Measurements from ENCODE around the gene DDR1.
A peak's percentile ranks its signal among the peaks of the same experiment; 100 is the strongest.
"Not testable (repeated sequence)": the region's sequence is repeated elsewhere in the genome, so short reads cannot be mapped to it uniquely, and the experiment has no call there.

The DDR1 gene

DNA sequence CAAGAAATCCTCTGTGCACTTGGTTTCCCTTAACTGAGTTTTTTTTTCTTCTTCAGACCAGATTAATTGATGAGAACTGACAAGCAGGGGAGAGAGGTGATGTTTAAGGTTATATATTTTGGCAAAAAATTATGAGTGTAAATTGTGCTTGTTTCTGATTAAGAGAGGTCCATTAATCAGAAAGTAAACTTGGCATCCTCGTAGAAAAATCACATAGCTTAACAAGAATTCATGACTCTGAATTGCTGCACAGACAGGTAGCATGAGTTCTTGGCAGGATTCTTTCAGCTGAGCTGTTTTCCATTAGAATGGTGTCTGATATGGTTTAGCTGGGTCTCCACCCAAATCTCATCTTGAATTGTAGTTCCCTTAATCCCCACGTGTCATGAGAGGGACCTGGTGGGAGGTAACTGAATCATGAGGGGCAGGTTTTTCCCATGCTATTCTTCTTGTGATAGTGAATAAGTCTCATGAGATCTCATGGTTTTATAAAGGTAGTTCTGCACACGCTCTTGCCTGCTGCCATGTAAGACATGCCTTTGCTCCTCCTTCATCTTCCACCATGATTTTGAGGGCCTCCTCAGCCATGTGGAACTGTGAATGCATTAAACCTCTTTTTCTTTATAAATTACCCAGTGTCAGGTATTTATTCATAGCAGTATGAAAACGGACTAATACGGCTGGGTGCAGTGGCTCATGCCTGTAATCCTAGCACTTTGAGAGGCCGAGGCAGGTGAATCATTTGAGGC is 34.2 kb upstream of the DDR1 start:
- DNase-seq: no peak

GRCh38 chr6:30852459-30852858 is 31.9 kb upstream of the DDR1 start:
- in situ Hi-C loops (cut with MboI; ENCODE audit: low pct_unique_long_range_greater_than_20kb, low sequenced_read_pairs); DNase-seq: not testable (repeated sequence)

More for the DNA sequence above, 34.2 kb upstream of the DDR1 start:
- in situ Hi-C loops (cut with MboI; ENCODE audit: low pct_unique_long_range_greater_than_20kb, low sequenced_read_pairs): no loop called here

DNA sequence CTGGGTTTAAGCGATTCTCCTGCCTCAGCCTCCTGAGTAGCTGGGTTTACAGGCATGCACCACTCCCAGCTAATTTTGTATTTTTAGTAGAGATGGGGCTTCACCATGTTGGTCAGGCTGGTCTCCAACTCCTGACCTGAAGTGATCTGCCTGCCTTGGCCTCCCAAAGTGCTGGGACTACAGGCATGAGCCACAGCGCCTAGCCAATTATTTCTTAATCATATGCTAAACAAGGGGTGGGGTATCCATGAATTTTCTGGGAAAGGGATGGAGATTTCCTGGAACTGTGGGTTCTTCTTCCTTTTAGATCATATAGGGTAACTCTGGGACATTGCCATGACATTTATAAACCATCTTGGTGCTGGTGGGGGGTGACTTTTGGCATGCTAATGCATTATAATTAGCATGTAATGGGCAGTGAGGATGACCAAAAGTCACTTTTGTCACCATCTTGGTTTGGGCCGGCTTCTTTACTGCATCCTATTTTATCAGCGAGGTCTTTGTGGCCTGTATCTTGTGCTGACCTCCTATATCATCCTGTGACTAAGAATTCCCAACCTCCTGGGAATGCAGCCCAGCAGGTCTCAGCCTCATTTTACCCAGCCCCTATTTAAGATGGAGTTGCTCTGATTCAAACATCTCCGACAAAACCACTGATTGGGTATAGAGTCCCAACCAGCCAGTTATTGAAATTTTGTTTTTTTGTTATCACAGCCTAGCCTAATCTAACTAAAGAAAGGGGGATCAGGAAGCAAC is 29.9 kb upstream of the DDR1 start:
- DNase-seq: no peak
- in situ Hi-C loops (cut with MboI; ENCODE audit: low pct_unique_long_range_greater_than_20kb, low sequenced_read_pairs): no loop called here

DNA sequence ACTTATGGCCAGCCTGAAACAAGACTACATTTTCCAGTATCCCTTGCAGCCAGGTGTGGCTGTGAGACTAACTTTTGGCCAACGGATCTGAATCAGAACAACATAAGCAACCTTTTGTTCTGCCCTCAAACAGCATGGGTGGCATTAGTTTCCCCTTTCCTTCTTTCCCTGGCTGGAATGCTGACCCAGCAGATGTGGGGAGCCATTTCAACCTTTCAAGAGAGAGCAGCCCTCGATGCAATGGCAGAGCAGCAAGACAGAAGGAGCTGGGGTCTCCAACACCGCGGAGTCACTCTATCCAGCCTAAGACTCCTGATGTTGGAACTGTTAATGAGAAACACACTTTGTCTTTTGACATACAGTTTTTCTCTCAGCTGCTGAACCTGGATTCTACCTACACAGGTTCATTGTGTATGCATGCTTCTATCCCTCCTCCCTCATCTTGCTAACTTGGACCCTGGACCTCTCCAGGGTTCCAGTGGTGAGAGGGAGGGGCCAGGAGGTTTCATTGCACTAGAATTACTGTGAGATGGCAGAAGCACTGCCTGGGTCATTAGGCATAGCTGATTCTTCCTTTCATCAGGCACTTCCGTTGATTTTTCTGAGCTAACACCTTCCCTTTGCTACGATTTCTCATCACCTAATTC is 28.8 kb upstream of the DDR1 start:
- no peak for DNase-seq
- in situ Hi-C loops (cut with MboI; ENCODE audit: low pct_unique_long_range_greater_than_20kb, low sequenced_read_pairs): no loop called here

DNA sequence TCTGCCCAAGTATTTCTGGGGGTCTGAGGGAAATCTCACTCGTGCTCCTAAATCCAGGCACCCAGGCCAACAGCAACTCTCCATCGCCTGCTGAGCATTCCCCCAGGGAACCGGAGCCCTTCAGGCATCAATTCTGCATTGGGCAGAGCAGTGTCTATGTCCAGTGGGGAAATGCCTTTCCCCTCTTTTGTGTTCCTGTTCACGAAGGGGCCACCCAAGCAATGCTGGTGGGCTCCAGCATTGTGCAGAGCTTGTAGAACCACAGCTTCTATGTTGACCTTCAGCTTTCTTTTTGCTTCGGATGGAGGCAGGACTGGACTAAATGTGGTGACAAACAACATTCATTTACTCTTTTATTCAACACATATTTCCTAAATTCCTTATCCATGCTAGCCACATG is 27.2 kb upstream of the DDR1 start:
- DNase-seq: no peak
- in situ Hi-C loops (cut with MboI; ENCODE audit: low pct_unique_long_range_greater_than_20kb, low sequenced_read_pairs): no loop called here

DNA sequence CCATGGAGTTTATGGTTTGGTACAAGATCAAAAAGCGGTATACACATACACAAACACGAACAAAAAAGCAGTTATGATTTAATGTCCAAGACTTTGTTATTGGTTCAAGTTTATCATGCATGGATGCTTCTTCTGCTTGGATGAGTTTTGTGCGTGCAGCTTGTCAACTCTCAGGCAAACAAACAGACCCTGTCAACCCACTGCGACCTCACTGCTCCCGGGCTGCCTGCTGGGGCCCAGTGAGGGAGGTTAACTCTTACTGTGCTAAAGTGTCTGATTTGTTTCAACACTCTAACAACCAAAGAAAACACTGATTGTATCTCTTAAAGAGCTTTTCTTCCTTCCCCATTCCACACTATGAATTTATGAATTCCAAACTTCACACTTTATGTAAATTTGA is 26.8 kb upstream of the DDR1 start:
- DNase-seq: peak; percentile 16
- in situ Hi-C loops (cut with MboI; ENCODE audit: low pct_unique_long_range_greater_than_20kb, low sequenced_read_pairs): no loop called here

DNA sequence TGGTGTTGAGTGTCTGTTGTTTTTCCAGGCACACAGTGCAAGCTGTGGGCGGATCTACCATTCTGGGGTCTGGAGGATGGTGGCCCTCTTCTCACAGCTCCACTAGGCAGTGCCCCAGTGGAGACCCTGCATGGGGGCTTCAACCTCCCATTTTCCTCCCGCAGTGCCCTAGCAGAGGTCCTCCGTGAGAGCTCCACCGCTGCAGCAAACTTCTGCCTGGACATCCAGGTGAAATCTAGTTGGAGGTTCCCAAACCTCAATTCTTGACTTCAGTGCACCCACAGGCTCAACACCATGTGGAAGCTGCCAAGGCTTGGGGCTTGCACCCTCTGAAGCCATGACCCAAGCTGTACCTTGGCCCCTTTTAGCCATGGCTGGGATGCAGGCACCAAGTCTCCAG is 24.6 kb upstream of the DDR1 start:
- in situ Hi-C loops (cut with MboI; ENCODE audit: low pct_unique_long_range_greater_than_20kb, low sequenced_read_pairs); DNase-seq: not testable (repeated sequence)

DNA sequence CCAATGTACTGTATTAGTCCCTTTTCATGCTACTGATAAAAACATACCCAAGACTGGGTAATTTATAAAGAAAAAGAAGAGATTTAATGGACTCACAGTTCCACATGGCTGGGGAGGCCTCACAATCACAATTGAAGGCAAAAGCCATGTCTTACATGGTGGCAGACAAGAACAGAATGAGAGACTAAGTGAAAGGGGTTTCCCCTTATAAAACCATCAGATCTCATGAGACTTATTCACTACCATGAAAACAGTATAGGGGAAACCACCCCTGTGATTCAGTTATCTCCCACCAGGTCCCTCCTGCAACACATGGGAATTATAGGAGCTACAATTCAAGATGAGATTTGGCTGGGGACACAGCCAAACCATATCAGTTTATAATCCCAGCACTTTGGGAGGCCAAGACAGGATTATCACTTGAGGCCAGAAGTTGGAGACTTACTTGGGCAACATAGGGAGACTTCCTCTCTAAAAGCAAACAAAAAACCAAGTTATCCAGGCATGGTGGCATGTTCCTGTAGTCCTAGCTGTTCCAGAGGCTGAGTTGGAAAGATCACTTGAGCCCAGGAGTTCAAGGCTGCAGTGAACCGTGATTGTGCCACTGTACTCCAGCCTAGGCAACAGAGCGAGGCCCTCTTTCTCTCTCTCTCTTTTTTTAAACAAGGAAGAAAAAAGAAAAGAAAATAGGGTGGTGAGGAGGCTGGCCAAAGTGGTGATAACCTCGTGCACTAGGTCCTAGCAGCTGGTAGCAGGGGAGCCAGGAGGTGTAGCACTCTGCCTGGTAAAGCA is 22.9 kb upstream of the DDR1 start:
- in situ Hi-C loops (cut with MboI; ENCODE audit: low pct_unique_long_range_greater_than_20kb, low sequenced_read_pairs): no loop called here
- no peak for DNase-seq

DNA sequence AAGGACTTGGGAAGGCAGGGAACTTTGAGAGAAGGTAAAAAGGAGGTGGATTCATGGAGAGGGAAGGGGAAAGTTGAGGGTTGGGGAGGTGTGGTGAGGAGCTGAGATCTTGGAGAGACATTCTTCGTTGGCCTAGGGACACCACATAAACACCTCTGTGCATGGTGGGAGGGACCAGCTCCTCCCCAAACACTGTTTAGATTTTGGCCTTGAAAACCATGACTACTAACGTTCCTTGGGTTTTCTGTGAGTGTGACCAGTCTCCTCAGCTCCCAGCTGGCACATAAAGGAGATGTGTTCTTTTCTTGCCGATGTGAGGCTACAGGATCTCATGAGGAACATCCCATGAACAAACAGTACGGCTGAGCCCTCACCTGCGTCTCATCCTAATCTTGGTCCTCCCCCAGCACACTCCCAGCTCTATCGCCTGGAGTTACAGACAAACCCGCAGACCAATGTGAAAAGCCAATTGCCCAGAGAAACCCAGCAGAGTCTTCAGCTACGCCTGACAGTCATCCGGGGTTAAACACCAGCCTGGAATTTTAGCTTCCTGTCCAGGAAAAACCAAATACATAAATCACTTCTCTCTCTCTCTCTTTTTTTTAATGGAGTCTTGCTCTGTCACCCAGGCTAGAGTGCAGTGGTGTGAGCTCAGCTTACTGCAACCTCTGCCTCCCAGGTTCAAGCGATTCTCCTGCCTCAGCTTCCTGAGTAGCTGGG is 22.0 kb upstream of the DDR1 start:
- no peak for DNase-seq
- in situ Hi-C loops (cut with MboI; ENCODE audit: low pct_unique_long_range_greater_than_20kb, low sequenced_read_pairs): no loop called here

DNA sequence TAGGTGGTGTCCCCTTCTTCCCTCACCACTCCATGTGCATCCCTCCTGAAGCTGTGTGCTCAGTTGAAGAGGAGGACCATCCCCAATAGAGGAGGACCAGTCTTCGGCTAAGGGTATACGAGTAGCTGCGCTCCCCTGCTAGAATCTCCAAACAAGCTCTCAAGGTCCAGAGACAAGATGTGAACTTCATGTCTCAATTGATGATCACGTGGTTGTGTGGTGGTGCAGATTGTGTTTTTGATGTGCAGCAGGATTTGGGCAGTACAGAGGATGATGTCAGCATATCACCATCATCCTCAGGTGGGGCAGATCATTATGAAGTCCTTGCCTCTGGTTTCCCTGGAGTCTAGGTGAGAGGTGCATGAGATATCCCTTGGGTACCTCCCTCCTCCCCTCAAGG is 20.0 kb upstream of the DDR1 start:
- in situ Hi-C loops (cut with MboI; ENCODE audit: low pct_unique_long_range_greater_than_20kb, low sequenced_read_pairs): no loop called here
- DNase-seq: no peak

- in situ Hi-C loops (cut with MboI; ENCODE audit: low pct_unique_long_range_greater_than_20kb, low sequenced_read_pairs); DNase-seq: not testable (repeated sequence)
Measured at GRCh38 chr6:30869241-30869749, 15.0 kb upstream of the DDR1 start.

DNA sequence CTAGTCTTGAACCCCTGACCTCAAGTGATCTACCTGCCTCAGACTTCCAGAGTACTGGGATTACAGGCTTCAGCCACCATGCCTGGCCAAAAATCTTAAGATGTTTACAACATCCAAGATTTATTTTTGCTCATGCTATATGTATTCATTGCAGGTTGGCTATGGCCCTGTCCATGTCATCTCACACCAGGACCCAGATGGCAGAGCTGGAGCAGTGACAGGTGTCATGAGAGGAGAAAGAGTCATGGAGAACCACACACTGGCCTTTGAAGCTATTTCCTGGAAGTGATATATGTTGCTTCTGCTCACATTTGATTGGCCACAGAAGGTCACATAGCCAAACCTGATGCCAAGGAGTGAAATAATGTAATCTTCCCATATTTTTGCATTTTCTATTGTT is 13.8 kb upstream of the DDR1 start:
- in situ Hi-C loops (cut with MboI; ENCODE audit: low pct_unique_long_range_greater_than_20kb, low sequenced_read_pairs): no loop called here

DNA sequence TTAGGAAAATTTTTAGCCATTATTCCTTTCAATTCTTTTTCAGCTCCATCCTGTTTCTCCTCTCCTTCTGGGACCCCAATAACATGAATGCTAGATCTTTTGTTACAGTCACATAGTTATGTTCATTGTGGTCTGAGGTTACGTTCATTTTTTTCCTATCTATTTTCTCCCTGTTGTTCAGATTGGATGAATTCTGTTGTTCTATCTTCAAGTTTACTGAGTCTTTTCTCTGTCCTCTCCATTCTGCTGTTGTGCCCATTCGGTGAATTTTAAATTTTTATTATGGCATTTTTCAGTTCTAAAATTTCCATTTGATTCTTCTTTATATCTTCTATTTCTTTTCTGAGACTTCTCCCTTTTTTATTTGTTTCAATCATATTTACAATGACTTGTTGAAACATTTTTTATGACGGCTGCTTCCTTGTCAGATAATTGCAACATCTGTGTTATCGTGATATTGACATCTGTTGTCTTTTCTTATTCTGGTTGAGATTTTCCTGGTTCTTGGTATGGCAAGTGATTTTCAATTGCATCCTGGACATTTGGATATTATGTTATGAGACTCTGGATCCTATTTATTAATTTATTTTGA is 12.6 kb upstream of the DDR1 start:
- no peak for DNase-seq
- in situ Hi-C loops (cut with MboI; ENCODE audit: low pct_unique_long_range_greater_than_20kb, low sequenced_read_pairs): no loop called here

More for the DNA sequence above, 13.8 kb upstream of the DDR1 start:
- no peak for DNase-seq

DNA sequence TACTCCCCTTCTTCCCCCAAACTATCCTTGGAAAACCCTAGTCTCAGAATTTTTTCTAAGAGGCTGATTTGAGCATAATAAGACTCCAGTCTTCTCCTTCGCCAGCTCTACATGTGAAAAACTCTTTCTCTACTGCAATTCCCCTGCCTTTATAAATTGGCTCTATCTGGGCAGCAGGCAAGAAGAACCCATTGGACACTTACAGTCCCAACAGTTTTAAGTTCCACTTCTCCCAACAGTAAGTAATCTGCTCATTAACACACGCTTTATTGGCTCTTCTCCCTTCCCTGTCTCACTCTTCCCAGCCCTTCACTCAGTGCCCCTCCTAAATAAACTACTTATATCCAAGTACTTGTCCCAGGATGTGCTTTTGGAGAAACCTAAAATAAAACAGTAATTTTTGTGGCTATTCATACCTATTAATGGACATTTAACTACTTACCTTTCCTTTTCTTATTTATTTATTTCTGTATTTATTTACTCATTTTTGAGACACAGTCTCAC is 11.1 kb upstream of the DDR1 start:
- in situ Hi-C loops (cut with MboI; ENCODE audit: low pct_unique_long_range_greater_than_20kb, low sequenced_read_pairs): no loop called here

GRCh38 chr6:30873795-30874194 is 10.5 kb upstream of the DDR1 start:
- in situ Hi-C loops (cut with MboI; ENCODE audit: low pct_unique_long_range_greater_than_20kb, low sequenced_read_pairs); DNase-seq: not testable (repeated sequence)

More for the DNA sequence above, 11.1 kb upstream of the DDR1 start:
- no peak for DNase-seq

GRCh38 chr6:30875244-30876038 is 8.9 kb upstream of the DDR1 start:
- in situ Hi-C loops (cut with MboI; ENCODE audit: low pct_unique_long_range_greater_than_20kb, low sequenced_read_pairs): no loop called here
- DNase-seq: no peak

DNA sequence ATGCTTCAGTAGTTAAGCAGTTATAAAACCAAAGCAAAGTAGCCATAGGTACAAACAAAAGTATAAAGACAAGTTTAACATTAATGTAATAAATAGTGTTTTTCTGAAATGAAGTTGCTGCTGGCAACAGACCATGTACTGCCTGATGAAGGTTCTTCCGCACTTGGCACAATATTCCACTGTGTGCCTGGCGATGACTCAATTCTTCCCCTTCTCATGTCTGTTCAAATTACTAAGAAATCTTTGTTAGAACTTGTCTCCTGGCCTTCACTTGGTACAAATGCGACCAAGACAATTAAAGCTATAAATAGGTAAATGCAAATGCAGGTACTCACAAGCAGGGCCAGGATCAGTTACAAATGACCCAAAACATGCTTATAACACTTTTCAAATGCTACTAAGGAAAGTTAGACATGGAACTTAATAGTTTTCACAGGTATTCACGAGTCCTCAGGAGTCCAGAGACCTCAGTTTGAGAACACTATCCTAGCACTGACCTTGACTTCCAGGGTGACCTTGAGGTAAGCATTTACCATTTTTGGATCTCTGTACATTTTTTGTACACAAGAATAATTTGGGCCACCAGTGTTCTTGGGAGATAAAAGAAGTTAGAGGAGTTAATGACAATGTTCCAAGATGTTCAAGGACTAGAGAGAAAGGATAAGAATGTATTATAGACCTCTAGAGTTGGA is 8.1 kb upstream of the DDR1 start:
- no peak for DNase-seq
- in situ Hi-C loops (cut with MboI; ENCODE audit: low pct_unique_long_range_greater_than_20kb, low sequenced_read_pairs): no loop called here
